K562 (cell line): Measurements from ENCODE around the gene THAP12. TPM values are rescaled to one million over a fixed set of nuclear protein-coding genes. Genes with fewer than 3 reads are reported as not detected.
A peak's percentile ranks its signal among the peaks of the same experiment; 100 is the strongest.

Experiments used
- CXXC5 ChIP-seq: fragments of 250-450 bp; sonication (Bioruptor Pico); IDR thresholded peaks from 2 replicates; pipeline ENCODE4 v1.8.0; 2022; ENCODE audit warnings: inconsistent platforms, mild to moderate bottlenecking, moderate library complexity
- EZH2 ChIP-seq: IDR thresholded peaks from 2 replicates; pipeline ENCODE4 v1.6.1; 2012; ENCODE audit warnings: low read depth, mild to moderate bottlenecking, inconsistent platforms, low read length, borderline replicate concordance
- IFI16 ChIP-seq: fragments of 250-450 bp; sonication (Bioruptor Pico); IDR thresholded peaks from 2 replicates; pipeline ENCODE4 v2.1.2; 2022; ENCODE audit warnings: mild to moderate bottlenecking, inconsistent platforms
- KAT2B ChIP-seq: IDR thresholded peaks from one replicate; pipeline ENCODE4 v1.6.1; 2012; ENCODE audit warnings: low read depth, mild to moderate bottlenecking, control low read depth, inconsistent platforms, low read length, moderate library complexity
- PCBP1 ChIP-seq: fragments of 200-400 bp; formaldehyde crosslinking; IDR thresholded peaks from 2 replicates; pipeline ENCODE4 v1.6.1; 2018; ENCODE audit warnings: mild to moderate bottlenecking, low read depth, low read length; ENCODE audit not compliant: poor library complexity, severe bottlenecking
- RAD51 ChIP-seq: fragments of 450-650 bp; IDR thresholded peaks from 2 replicates; pipeline ENCODE4 v1.7.1; 2016; ENCODE audit warnings: low read depth, mild to moderate bottlenecking, borderline replicate concordance
- SRSF3 ChIP-seq: fragments of 200-400 bp; formaldehyde crosslinking; IDR thresholded peaks from 2 replicates; pipeline ENCODE4 v1.6.1; 2016; ENCODE audit warnings: mild to moderate bottlenecking, low read length, moderate library complexity; ENCODE audit not compliant: insufficient read depth
- TAF9B ChIP-seq: fragments of 450-650 bp; IDR thresholded peaks from 2 replicates; pipeline ENCODE4 v1.6.1; 2018; ENCODE audit warnings: mild to moderate bottlenecking; ENCODE audit not compliant: partially characterized antibody
- ZNF764 ChIP-seq: fragments of 250-450 bp; sonication (Bioruptor Pico); IDR thresholded peaks from 2 replicates; pipeline ENCODE4 v1.4.0; 2020; ENCODE audit warnings: low read depth, mild to moderate bottlenecking, moderate library complexity
- polyA plus RNA-seq, 8 experiments: library from polyadenylated mRNA; depleted of rRNA in 4 of 8; stranded (reverse) in 5 of 8; unstranded in 3 of 8; fragments of >200 nt; fragmentation: Nextera tagmentation in 2 of 8; fragmentation: Illumina TruSeq in 1 of 8; extraction: Ambion mirVana in 2 of 8; extraction: Trizol in 1 of 8; gene quantifications; 2 replicates each; pipeline versions ENCODE4 v1.2.1 to v1.2.3, GENCODE V29; 2011 to 2014; ENCODE audit warnings: inconsistent platforms in 1 of 8, missing spikeins in 1 of 8
- total RNA-seq, 7 experiments: library from RNA; depleted of rRNA in 6 of 7; stranded (reverse); fragments of >200 nt in 6 of 7; fragmentation: Illumina TruSeq in 2 of 7; extraction: Trizol in 2 of 7; gene quantifications; 2 replicates each; pipeline versions ENCODE4 v1.2.1 to v1.2.3, GENCODE V29; 2011 to 2021; ENCODE audit warnings: low replicate concordance in 1 of 7
- TF ChIP-seq, protein P1 (sequence below): sonication (generic); formaldehyde crosslinking; IDR thresholded peaks from 2 replicates; pipeline ENCODE4 v1.8.1; 2023; ENCODE audit warnings: mild to moderate bottlenecking, missing genetic modification reagents
- TF ChIP-seq, protein P2 (sequence below), 2 experiments: IDR thresholded peaks in 1 of 2; conservative IDR thresholded peaks in 1 of 2; 2 replicates each; pipeline ENCODE4 v1.6.1; 2016; ENCODE audit warnings: low read depth in 2 of 2, mild to moderate bottlenecking in 1 of 2, missing compliant biosample characterization in 1 of 2, missing genetic modification characterization in 1 of 2, moderate library complexity in 1 of 2
- TF ChIP-seq, protein P3 (sequence below): fragments of 450-650 bp; formaldehyde crosslinking; IDR thresholded peaks from 2 replicates; pipeline ENCODE4 v1.4.0; 2022; ENCODE audit warnings: missing genetic modification characterization
- TF ChIP-seq, protein P4 (sequence below): sonication (generic); formaldehyde crosslinking; IDR thresholded peaks from 2 replicates; pipeline ENCODE4 v1.8.0; 2022; ENCODE audit warnings: missing genetic modification reagents, mild to moderate bottlenecking, borderline replicate concordance
- TF ChIP-seq, protein P5 (sequence below): sonication (generic); formaldehyde crosslinking; IDR thresholded peaks from 2 replicates; pipeline ENCODE4 v1.8.0; 2023; ENCODE audit warnings: mild to moderate bottlenecking, missing genetic modification reagents

THAP12 gene
- total and polyA plus RNA-seq, 9 of the 15 experiments (the other 6 are each of a cell fraction or from before 2014, with no cell fraction given): 28.1 to 103 (median 57.8) TPM

DNA sequence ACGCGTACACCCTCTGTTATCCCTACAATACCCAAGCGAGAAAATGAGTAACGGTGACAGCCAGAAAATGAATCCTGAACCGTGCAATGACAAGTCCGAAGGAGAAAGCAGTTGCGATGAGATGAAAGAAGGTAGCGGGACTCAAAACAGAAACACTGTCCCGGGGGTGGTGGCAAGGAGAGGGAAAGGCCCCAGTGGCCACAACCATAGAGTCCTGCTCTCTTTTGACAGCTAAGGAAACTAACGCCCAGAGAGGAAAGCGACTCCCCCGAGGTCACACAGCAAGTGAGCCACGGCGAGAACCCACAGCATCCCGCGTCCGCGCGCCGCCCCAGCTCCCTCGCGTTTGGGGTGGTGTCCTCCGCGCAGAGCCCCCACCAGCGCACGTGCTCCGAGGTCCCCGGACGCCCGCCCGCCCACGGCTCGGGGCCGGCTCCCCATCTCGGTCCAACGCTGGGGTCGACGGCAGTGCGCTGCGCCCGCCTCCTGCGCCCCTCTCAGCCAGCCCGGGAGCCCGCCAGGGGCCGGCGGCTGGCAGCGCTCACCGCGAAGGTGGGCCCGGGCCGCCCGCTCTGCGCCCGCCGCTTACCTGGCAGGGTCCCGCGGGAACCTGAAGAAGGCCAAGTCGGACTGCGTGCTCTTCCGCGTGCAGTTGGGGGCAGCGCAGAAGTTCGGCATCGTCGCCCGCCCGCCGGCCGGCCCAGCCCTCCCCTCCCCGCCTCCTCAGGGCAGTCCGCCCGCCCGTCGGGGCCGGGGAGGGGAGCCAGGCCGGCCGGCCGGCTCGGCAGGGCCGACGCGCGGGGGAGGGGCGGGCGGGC, 564 bp downstream of the THAP12 start (continued):
- TF ChIP-seq, protein P1, sequence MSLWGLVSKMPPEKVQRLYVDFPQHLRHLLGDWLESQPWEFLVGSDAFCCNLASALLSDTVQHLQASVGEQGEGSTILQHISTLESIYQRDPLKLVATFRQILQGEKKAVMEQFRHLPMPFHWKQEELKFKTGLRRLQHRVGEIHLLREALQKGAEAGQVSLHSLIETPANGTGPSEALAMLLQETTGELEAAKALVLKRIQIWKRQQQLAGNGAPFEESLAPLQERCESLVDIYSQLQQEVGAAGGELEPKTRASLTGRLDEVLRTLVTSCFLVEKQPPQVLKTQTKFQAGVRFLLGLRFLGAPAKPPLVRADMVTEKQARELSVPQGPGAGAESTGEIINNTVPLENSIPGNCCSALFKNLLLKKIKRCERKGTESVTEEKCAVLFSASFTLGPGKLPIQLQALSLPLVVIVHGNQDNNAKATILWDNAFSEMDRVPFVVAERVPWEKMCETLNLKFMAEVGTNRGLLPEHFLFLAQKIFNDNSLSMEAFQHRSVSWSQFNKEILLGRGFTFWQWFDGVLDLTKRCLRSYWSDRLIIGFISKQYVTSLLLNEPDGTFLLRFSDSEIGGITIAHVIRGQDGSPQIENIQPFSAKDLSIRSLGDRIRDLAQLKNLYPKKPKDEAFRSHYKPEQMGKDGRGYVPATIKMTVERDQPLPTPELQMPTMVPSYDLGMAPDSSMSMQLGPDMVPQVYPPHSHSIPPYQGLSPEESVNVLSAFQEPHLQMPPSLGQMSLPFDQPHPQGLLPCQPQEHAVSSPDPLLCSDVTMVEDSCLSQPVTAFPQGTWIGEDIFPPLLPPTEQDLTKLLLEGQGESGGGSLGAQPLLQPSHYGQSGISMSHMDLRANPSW (CRISPR knock-in tag): no peak
- no peak for TF ChIP-seq ZNF764 (CRISPR knock-in tag)
- TF ChIP-seq RAD51: no peak
- no peak for TF ChIP-seq CXXC5 (CRISPR knock-in tag)
- no peak for TF ChIP-seq KAT2B
- TF ChIP-seq, protein P2, sequence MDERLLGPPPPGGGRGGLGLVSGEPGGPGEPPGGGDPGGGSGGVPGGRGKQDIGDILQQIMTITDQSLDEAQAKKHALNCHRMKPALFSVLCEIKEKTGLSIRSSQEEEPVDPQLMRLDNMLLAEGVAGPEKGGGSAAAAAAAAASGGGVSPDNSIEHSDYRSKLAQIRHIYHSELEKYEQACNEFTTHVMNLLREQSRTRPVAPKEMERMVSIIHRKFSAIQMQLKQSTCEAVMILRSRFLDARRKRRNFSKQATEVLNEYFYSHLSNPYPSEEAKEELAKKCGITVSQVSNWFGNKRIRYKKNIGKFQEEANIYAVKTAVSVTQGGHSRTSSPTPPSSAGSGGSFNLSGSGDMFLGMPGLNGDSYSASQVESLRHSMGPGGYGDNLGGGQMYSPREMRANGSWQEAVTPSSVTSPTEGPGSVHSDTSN (CRISPR knock-in tag; IDR thresholded peaks at IDR 0.05; ENCODE audit: low read depth): no peak
- TF ChIP-seq, protein P2 (tag; conservative IDR thresholded peaks at IDR 0.05; ENCODE audit: low read depth): no peak
- TF ChIP-seq, protein P3, sequence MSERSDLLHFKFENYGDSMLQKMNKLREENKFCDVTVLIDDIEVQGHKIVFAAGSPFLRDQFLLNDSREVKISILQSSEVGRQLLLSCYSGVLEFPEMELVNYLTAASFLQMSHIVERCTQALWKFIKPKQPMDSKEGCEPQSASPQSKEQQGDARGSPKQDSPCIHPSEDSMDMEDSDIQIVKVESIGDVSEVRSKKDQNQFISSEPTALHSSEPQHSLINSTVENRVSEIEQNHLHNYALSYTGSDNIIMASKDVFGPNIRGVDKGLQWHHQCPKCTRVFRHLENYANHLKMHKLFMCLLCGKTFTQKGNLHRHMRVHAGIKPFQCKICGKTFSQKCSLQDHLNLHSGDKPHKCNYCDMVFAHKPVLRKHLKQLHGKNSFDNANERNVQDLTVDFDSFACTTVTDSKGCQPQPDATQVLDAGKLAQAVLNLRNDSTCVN (CRISPR knock-in tag): no peak
- TF ChIP-seq, protein P4, sequence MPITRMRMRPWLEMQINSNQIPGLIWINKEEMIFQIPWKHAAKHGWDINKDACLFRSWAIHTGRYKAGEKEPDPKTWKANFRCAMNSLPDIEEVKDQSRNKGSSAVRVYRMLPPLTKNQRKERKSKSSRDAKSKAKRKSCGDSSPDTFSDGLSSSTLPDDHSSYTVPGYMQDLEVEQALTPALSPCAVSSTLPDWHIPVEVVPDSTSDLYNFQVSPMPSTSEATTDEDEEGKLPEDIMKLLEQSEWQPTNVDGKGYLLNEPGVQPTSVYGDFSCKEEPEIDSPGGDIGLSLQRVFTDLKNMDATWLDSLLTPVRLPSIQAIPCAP: no peak
- TF ChIP-seq PCBP1: peak; percentile 66
- TF ChIP-seq SRSF3: no peak
- no peak for TF ChIP-seq IFI16
- no peak for TF ChIP-seq EZH2
- TF ChIP-seq TAF9B: no peak
- TF ChIP-seq, protein P5, sequence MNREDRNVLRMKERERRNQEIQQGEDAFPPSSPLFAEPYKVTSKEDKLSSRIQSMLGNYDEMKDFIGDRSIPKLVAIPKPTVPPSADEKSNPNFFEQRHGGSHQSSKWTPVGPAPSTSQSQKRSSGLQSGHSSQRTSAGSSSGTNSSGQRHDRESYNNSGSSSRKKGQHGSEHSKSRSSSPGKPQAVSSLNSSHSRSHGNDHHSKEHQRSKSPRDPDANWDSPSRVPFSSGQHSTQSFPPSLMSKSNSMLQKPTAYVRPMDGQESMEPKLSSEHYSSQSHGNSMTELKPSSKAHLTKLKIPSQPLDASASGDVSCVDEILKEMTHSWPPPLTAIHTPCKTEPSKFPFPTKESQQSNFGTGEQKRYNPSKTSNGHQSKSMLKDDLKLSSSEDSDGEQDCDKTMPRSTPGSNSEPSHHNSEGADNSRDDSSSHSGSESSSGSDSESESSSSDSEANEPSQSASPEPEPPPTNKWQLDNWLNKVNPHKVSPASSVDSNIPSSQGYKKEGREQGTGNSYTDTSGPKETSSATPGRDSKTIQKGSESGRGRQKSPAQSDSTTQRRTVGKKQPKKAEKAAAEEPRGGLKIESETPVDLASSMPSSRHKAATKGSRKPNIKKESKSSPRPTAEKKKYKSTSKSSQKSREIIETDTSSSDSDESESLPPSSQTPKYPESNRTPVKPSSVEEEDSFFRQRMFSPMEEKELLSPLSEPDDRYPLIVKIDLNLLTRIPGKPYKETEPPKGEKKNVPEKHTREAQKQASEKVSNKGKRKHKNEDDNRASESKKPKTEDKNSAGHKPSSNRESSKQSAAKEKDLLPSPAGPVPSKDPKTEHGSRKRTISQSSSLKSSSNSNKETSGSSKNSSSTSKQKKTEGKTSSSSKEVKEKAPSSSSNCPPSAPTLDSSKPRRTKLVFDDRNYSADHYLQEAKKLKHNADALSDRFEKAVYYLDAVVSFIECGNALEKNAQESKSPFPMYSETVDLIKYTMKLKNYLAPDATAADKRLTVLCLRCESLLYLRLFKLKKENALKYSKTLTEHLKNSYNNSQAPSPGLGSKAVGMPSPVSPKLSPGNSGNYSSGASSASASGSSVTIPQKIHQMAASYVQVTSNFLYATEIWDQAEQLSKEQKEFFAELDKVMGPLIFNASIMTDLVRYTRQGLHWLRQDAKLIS (CRISPR knock-in tag): no peak
